H54 (cell line): ENCODE data around the gene MCOLN1.

Source experiments
- DNase-seq: peaks from one replicate; pipeline ENCODE4 v3.0.0; 2011; ENCODE audit warnings: low spot score, mixed read lengths; ENCODE audit not compliant: insufficient read length
- FAIRE-seq: peaks from 3 replicates; lab custom pipeline; 2011; peaks lifted over from hg19 to GRCh38; lab: Jason Lieb, UNC
- POLR2A ChIP-seq: IDR thresholded peaks from 2 replicates; pipeline ENCODE4 v1.6.1; 2011; ENCODE audit warnings: low read depth, mild to moderate bottlenecking, low read length

Gene MCOLN1

GRCh38 chr19:7578127-7578526 is 55.7 kb downstream of the MCOLN1 start:
- DNase-seq: no peak
- no peak for FAIRE-seq

GRCh38 chr19:7579182-7579581 is 56.8 kb downstream of the MCOLN1 start:
- no peak for TF ChIP-seq POLR2A
- FAIRE-seq (no peak), DNase-seq (no peak)

More at GRCh38 chr19:7578127-7578526, 55.7 kb downstream of the MCOLN1 start:
- no peak for TF ChIP-seq POLR2A

- no peak for DNase-seq
- FAIRE-seq: no peak
- no peak for TF ChIP-seq POLR2A
Measured at GRCh38 chr19:7582446-7582845, 60.0 kb downstream of the MCOLN1 start.
